22Rv1 (cell line): ENCODE data around the gene MYRFL.

Experiments
- H3K27ac ChIP-seq: fragments of 450-650 bp; 2 replicates; pipeline ENCODE4 v1.5.1; 2017
- CTCF ChIP-seq: fragments of 450-650 bp; IDR thresholded peaks from 2 replicates; pipeline ENCODE4 v1.5.1; 2017; ENCODE audit warnings: mild to moderate bottlenecking
- ZFX ChIP-seq: fragments of 450-650 bp; IDR thresholded peaks from 2 replicates; pipeline ENCODE4 v1.6.1; 2017; ENCODE audit warnings: antibody characterized with exemption, borderline replicate concordance

The MYRFL gene

GRCh38 chr12:70006619-70006973 lies 181.6 kb downstream of the MYRFL start:
- H3K27ac ChIP-seq, result no peak overlapping the region
- TF ChIP-seq ZFX (no peak), CTCF (no peak)

- TF ChIP-seq CTCF (no peak), ZFX (no peak)
Observed at GRCh38 chr12:70007687-70008086, 182.7 kb downstream of the MYRFL start.

More at GRCh38 chr12:70007687-70008086, 182.7 kb downstream of the MYRFL start:
- H3K27ac ChIP-seq, result no peak overlapping the region
